Stimulated activated naive CD4-positive, alpha-beta T cell (primary cell): ENCODE data around the gene ZNF106.

Experiments
- DNase-seq, 6 experiments: peaks; one replicate each; lab custom pipeline; 2025; lab: John Stamatoyannopoulos, UW

ZNF106 gene

GRCh38 chr15:42367041-42367440 lies 123.9 kb downstream of the ZNF106 start:
- no peak for DNase-seq

- DNase-seq = no peak
Observed at GRCh38 chr15:42365921-42366550, 124.9 kb downstream of the ZNF106 start.

- no peak for DNase-seq
Observed at GRCh38 chr15:42364529-42364928, 126.4 kb downstream of the ZNF106 start.

- DNase-seq = no peak
Observed at GRCh38 chr15:42363942-42364341, 127.0 kb downstream of the ZNF106 start.

- DNase-seq = no peak
Observed at GRCh38 chr15:42363487-42363886, 127.5 kb downstream of the ZNF106 start.
